GM03348 (cell line): ENCODE results near the gene TRIM69.
"Not testable (repeated sequence)": the region's sequence is repeated elsewhere in the genome, so short reads cannot be mapped to it uniquely, and the experiment has no call there.

Source experiments
- DNase-seq: peaks from one replicate; pipeline ENCODE4 v3.0.0; 2012; ENCODE audit warnings: low spot score

The TRIM69 gene

GRCh38 chr15:44743454-44743853 is 7.1 kb downstream of the TRIM69 start:
- DNase-seq = not testable (repeated sequence)

- no peak for DNase-seq
These were observed 17.0 kb downstream of the TRIM69 start for GRCh38 chr15:44753345-44753744.

GRCh38 chr15:44763187-44763586 is 26.9 kb downstream of the TRIM69 start:
- DNase-seq = no peak

- no peak for DNase-seq
These were observed 27.5 kb downstream of the TRIM69 start for GRCh38 chr15:44763848-44764247.

- DNase-seq = no peak
These were observed 28.7 kb downstream of the TRIM69 start for GRCh38 chr15:44765036-44765435.

- DNase-seq = no peak
These were observed 33.2 kb downstream of the TRIM69 start for GRCh38 chr15:44769521-44769920.

- not testable (repeated sequence) for DNase-seq
These were observed 34.4 kb downstream of the TRIM69 start for GRCh38 chr15:44770715-44771114.

- no peak for DNase-seq
These were observed 39.6 kb downstream of the TRIM69 start for GRCh38 chr15:44775953-44776352.

GRCh38 chr15:44779761-44780160 is 43.4 kb downstream of the TRIM69 start:
- no peak for DNase-seq

GRCh38 chr15:44780608-44781007 is 44.3 kb downstream of the TRIM69 start:
- no peak for DNase-seq

- no peak for DNase-seq
These were observed 44.9 kb downstream of the TRIM69 start for GRCh38 chr15:44781128-44781810.

- DNase-seq = no peak
These were observed 46.2 kb downstream of the TRIM69 start for GRCh38 chr15:44782516-44782915.

- not testable (repeated sequence) for DNase-seq
These were observed 48.6 kb downstream of the TRIM69 start for GRCh38 chr15:44784918-44785274.

GRCh38 chr15:44788748-44789147 is 52.4 kb downstream of the TRIM69 start:
- no peak for DNase-seq

- no peak for DNase-seq
These were observed 53.9 kb downstream of the TRIM69 start for GRCh38 chr15:44790215-44790614.

- DNase-seq = no peak
These were observed 54.3 kb downstream of the TRIM69 start for GRCh38 chr15:44790656-44791055.

- DNase-seq = no peak
These were observed 56.4 kb downstream of the TRIM69 start for GRCh38 chr15:44792715-44793114.

GRCh38 chr15:44794072-44794471 is 57.7 kb downstream of the TRIM69 start:
- DNase-seq = no peak

- no peak for DNase-seq
These were observed 60.2 kb downstream of the TRIM69 start for GRCh38 chr15:44796508-44796907.

GRCh38 chr15:44798826-44799225 is 62.5 kb downstream of the TRIM69 start:
- DNase-seq = peak; percentile 8

GRCh38 chr15:44801364-44801763 is 65.0 kb downstream of the TRIM69 start:
- DNase-seq = no peak

- DNase-seq = no peak
These were observed 65.5 kb downstream of the TRIM69 start for GRCh38 chr15:44801797-44802196.

GRCh38 chr15:44802336-44802735 is 66.0 kb downstream of the TRIM69 start:
- no peak for DNase-seq

- no peak for DNase-seq
These were observed 68.1 kb downstream of the TRIM69 start for GRCh38 chr15:44804298-44805046.
